CD14-positive monocyte (primary cell): Measurements from ENCODE around the gene RHOT1. TPM values are rescaled to one million over a fixed set of nuclear protein-coding genes. Genes with fewer than 3 reads are reported as not detected.

Source experiments
- DNase-seq, 3 donors: peaks; one replicate each; pipeline ENCODE4 v3.0.0-alpha.2; 2011 to 2022
- H2AFZ ChIP-seq: 2 replicates; pipeline ENCODE4 v1.6.0; 2012; ENCODE audit warnings: mild to moderate bottlenecking, low read depth, low read length, inconsistent platforms; ENCODE audit not compliant: insufficient read depth, poor library complexity, severe bottlenecking
- H3K27ac ChIP-seq, 2 donors: 1 replicate in 1 of 2; 2 replicates in 1 of 2; pipeline ENCODE4 v1.5.1; 2012 to 2013; ENCODE audit warnings: low read length in 2 of 2, control low read depth in 1 of 2, inconsistent platforms in 1 of 2, low read depth in 1 of 2, mild to moderate bottlenecking in 1 of 2
- H3K27me3 ChIP-seq, 2 donors: one replicate each; pipeline versions ENCODE4 v1.6.0 to v1.6.1; 2011 to 2013; ENCODE audit warnings: low read length in 2 of 2; ENCODE audit not compliant: control insufficient read depth in 2 of 2, insufficient read depth in 2 of 2
- H3K36me3 ChIP-seq, 2 donors: replicated peaks in 1 of 2; 1 replicate in 1 of 2; 2 replicates in 1 of 2; pipeline versions ENCODE4 v1.5.1 to v1.6.1; 2012 to 2013; ENCODE audit warnings: low read length in 2 of 2, control low read depth in 1 of 2, inconsistent platforms in 1 of 2, mild to moderate bottlenecking in 1 of 2; ENCODE audit not compliant: insufficient read depth in 2 of 2, control insufficient read depth in 1 of 2
- H3K4me1 ChIP-seq, 2 donors: 1 replicate in 1 of 2; 2 replicates in 1 of 2; pipeline versions ENCODE4 v1.5.1 to v1.6.1; 2012 to 2013; ENCODE audit warnings: low read length in 2 of 2, control low read depth in 1 of 2, inconsistent platforms in 1 of 2, mild to moderate bottlenecking in 1 of 2, moderate library complexity in 1 of 2; ENCODE audit not compliant: insufficient read depth in 2 of 2, control insufficient read depth in 1 of 2
- H3K4me2 ChIP-seq: replicated peaks from 2 replicates; pipeline ENCODE3; 2012; ENCODE audit warnings: low read length, moderate library complexity, mild to moderate bottlenecking; ENCODE audit not compliant: poor library complexity, severe bottlenecking; ENCODE audit errors: extremely low read depth
- H3K4me3 ChIP-seq, 3 experiments: fragments of 200-600 bp in 1 of 3; sonication (generic) in 1 of 3; replicated peaks in 1 of 3; 1 replicate in 2 of 3; 2 replicates in 1 of 3; pipeline ENCODE4 v1.5.1; 2011 to 2013; ENCODE audit warnings: low read length in 3 of 3, mild to moderate bottlenecking in 3 of 3, control low read depth in 2 of 3, low read depth in 2 of 3, inconsistent platforms in 1 of 3, moderate library complexity in 1 of 3
- H3K79me2 ChIP-seq: 2 replicates; pipeline ENCODE4 v1.6.0; 2012; ENCODE audit warnings: mild to moderate bottlenecking, control low read depth, inconsistent platforms, low read length, moderate library complexity; ENCODE audit not compliant: insufficient read depth
- H3K9ac ChIP-seq: 2 replicates; pipeline ENCODE4 v1.6.0; 2017; ENCODE audit warnings: low read length, mild to moderate bottlenecking; ENCODE audit not compliant: insufficient read depth, poor library complexity, severe bottlenecking
- H3K9me3 ChIP-seq, 2 donors: replicated peaks in 1 of 2; 1 replicate in 1 of 2; 2 replicates in 1 of 2; pipeline versions ENCODE4 v1.5.1 to v1.6.1; 2012 to 2013; ENCODE audit warnings: low read length in 2 of 2, control low read depth in 1 of 2; ENCODE audit not compliant: control insufficient read depth in 1 of 2, insufficient read depth in 1 of 2
- H4K20me1 ChIP-seq: 2 replicates; pipeline ENCODE4 v1.6.0; 2012; ENCODE audit warnings: mild to moderate bottlenecking, low read length, control low read depth, moderate library complexity; ENCODE audit not compliant: insufficient read depth
- H3K27ac Mint-ChIP-seq, 7 donors: one replicate each; pipeline ENCODE4 v1.8.0; 2020; ENCODE audit warnings: mild to moderate bottlenecking in 7 of 7, mixed read lengths in 7 of 7, moderate library complexity in 6 of 7, inconsistent platforms in 2 of 7
- H3K27me3 Mint-ChIP-seq, 3 donors: one replicate each; pipeline ENCODE4 v1.8.0; 2021 to 2022; ENCODE audit warnings: low read depth in 3 of 3, mild to moderate bottlenecking in 3 of 3, mixed read lengths in 3 of 3, moderate library complexity in 3 of 3, inconsistent platforms in 1 of 3
- H3K36me3 Mint-ChIP-seq, 2 donors: one replicate each; pipeline ENCODE4 v1.8.0; 2020; ENCODE audit warnings: mixed read lengths in 2 of 2, inconsistent platforms in 1 of 2, mild to moderate bottlenecking in 1 of 2
- H3K4me1 Mint-ChIP-seq: one replicate; pipeline ENCODE4 v1.8.0; 2020; ENCODE audit warnings: mild to moderate bottlenecking, mixed read lengths
- H3K4me3 Mint-ChIP-seq, 2 donors: one replicate each; pipeline ENCODE4 v1.8.0; 2020; ENCODE audit warnings: mild to moderate bottlenecking in 2 of 2, mixed read lengths in 2 of 2, moderate library complexity in 1 of 2
- H3K9me3 Mint-ChIP-seq, 7 donors: one replicate each; pipeline ENCODE4 v1.8.0; 2020 to 2022; ENCODE audit warnings: mixed read lengths in 7 of 7, mild to moderate bottlenecking in 6 of 7, moderate library complexity in 6 of 7, inconsistent platforms in 2 of 7
- CTCF ChIP-seq: fragments of 200-600 bp; IDR thresholded peaks from one replicate; pipeline ENCODE4 v1.8.0; 2022; ENCODE audit warnings: antibody characterized with exemption, mild to moderate bottlenecking
- WGBS: methylation state at CpG from one replicate; pipeline ENCODE4 v1.1.5; 2013; ENCODE audit warnings: missing lambda C conversion rate; ENCODE audit not compliant: insufficient coverage; 5-methylcytosine and 5-hydroxymethylcytosine counted together
- intact Hi-C, 2 donors: fragments of 100-400 bp; cut with micrococcal nuclease; formaldehyde crosslinking; loops; one replicate each; pipeline versions ENCODE4 v1.15.0 to v1.15.1; 2023
- polyA plus RNA-seq, 3 donors: library from polyadenylated mRNA; depleted of rRNA in 1 of 3; unstranded in 2 of 3; stranded (reverse) in 1 of 3; fragments of 300-500 nt in 2 of 3; fragments of >200 nt in 1 of 3; fragmentation: Illumina TruSeq in 2 of 3; gene quantifications; 1 replicate in 2 of 3; 2 replicates in 1 of 3; pipeline ENCODE4 v1.2.3, GENCODE V29; 2012 to 2021

Gene RHOT1
- polyA plus RNA-seq, 3 donors = 45.9 to 60.5 (median 51.9) TPM

- Histone ChIP-seq H3K27ac (no peak overlapping the region), H2AFZ (no peak overlapping the region), H3K79me2 (no peaks in the 10 kb centered on the region), H3K36me3 (no peaks in the 10 kb centered on the region), H3K4me3 (no peak overlapping the region), H3K27me3 (peaks cover 0 to 24% of the 10 kb centered on the region in 2 donors), H3K4me2 (no peak overlapping the region), H3K9me3 (no peaks in the 10 kb centered on the region), H3K4me1 (no peaks in the 10 kb centered on the region), H3K9ac (no peak overlapping the region), H4K20me1 (no peaks in the 10 kb centered on the region)
- peaks cover 26 to 44% (median 33%) of the 10 kb centered on the region in 3 donors for H3K27me3 Mint-ChIP-seq
- intact Hi-C loops = no loop called here
- no peak for TF ChIP-seq CTCF
- H3K4me1 Mint-ChIP-seq = peaks cover 2% of the 10 kb centered on the region
- no peak for DNase-seq
- WGBS = 87% methylated on average over 9 of the region's 9 CpGs
- no peak overlapping the region for H3K4me3 Mint-ChIP-seq
- no peak overlapping the region for H3K27ac Mint-ChIP-seq
- H3K36me3 Mint-ChIP-seq = no peaks in the 10 kb centered on the region
- H3K9me3 Mint-ChIP-seq = peaks cover 0 to 6% (median 0%) of the 10 kb centered on the region in 7 donors
Observed at GRCh38 chr17:32256701-32257019, 114.4 kb downstream of the RHOT1 start.

GRCh38 chr17:32258383-32259140 is 116.3 kb downstream of the RHOT1 start:
- TF ChIP-seq CTCF = no peak
- Histone ChIP-seq H2AFZ (no peak overlapping the region), H3K27ac (no peak overlapping the region), H3K79me2 (no peaks in the 10 kb centered on the region), H3K27me3 (peaks cover 3 to 43% of the 10 kb centered on the region in 2 donors), H3K4me2 (no peak overlapping the region), H3K9ac (no peak overlapping the region), H3K9me3 (no peaks in the 10 kb centered on the region), H3K36me3 (no peaks in the 10 kb centered on the region), H3K4me3 (no peak overlapping the region), H4K20me1 (no peaks in the 10 kb centered on the region), H3K4me1 (no peaks in the 10 kb centered on the region)
- H3K27ac Mint-ChIP-seq = no peak overlapping the region
- H3K9me3 Mint-ChIP-seq = peaks cover 0 to 4% (median 0%) of the 10 kb centered on the region in 7 donors
- no peaks in the 10 kb centered on the region for H3K4me1 Mint-ChIP-seq
- no peak for DNase-seq
- H3K4me3 Mint-ChIP-seq = peak overlapping the region in 1 of 2 donors; percentile 31
- H3K27me3 Mint-ChIP-seq = peaks cover 44 to 63% (median 51%) of the 10 kb centered on the region in 3 donors
- 44% methylated on average over 15 of the region's 18 CpGs for WGBS
- H3K36me3 Mint-ChIP-seq = no peaks in the 10 kb centered on the region
- intact Hi-C loops = no loop called here
